Measurements from ENCODE around the gene CDCA3.

Gene CDCA3

GRCh38 chr12:6819106-6820030 is 31.7 kb downstream of the CDCA3 start:
- DNase-seq, result no peak

- DNase-seq, result no peak
Measured at GRCh38 chr12:6818645-6819044, 32.4 kb downstream of the CDCA3 start.

- no peak for DNase-seq
Measured at GRCh38 chr12:6818222-6818621, 32.9 kb downstream of the CDCA3 start.

- DNase-seq, result no peak
Measured at GRCh38 chr12:6817662-6818157, 33.4 kb downstream of the CDCA3 start.

GRCh38 chr12:6817098-6817497 is 34.0 kb downstream of the CDCA3 start:
- DNase-seq, result no peak

- no peak for DNase-seq
Measured at GRCh38 chr12:6816598-6816997, 34.5 kb downstream of the CDCA3 start.

- no peak for DNase-seq
Measured at GRCh38 chr12:6813363-6813762, 37.7 kb downstream of the CDCA3 start.

GRCh38 chr12:6810758-6811157 is 40.3 kb downstream of the CDCA3 start:
- no peak for DNase-seq

- DNase-seq, result no peak
Measured at GRCh38 chr12:6809056-6809455, 42.0 kb downstream of the CDCA3 start.

GRCh38 chr12:6807170-6807569 is 43.9 kb downstream of the CDCA3 start:
- DNase-seq, result no peak

- no peak for DNase-seq
Measured at GRCh38 chr12:6799147-6799546, 51.9 kb downstream of the CDCA3 start.
